Keratinocyte (primary cell): ENCODE data around the gene STAC3. TPM values are rescaled to one million over a fixed set of nuclear protein-coding genes. Genes with fewer than 3 reads are reported as not detected.

Source experiments
- DNase-seq: peaks from one replicate; pipeline ENCODE4 v3.0.0-alpha.2; 2011; ENCODE audit warnings: low read depth, missing footprints, low spot score
- FAIRE-seq: peaks from 2 replicates; lab custom pipeline; 2011; peaks lifted over from hg19 to GRCh38; lab: Jason Lieb, UNC
- H2AFZ ChIP-seq: 2 replicates; pipeline ENCODE4 v1.6.0; 2012; ENCODE audit warnings: low read length, control low read depth, inconsistent platforms; ENCODE audit not compliant: control insufficient read depth
- H3K27ac ChIP-seq: 2 replicates; pipeline ENCODE4 v1.5.1; 2011; ENCODE audit warnings: low read length; ENCODE audit not compliant: control insufficient read depth, insufficient read depth
- H3K27me3 ChIP-seq: 3 replicates; pipeline ENCODE4 v1.6.0; 2011; ENCODE audit warnings: low read length; ENCODE audit not compliant: control insufficient read depth, insufficient read depth; ENCODE audit errors: extremely low read depth
- H3K36me3 ChIP-seq, 2 experiments: 2 replicates in 1 of 2; 3 replicates in 1 of 2; pipeline ENCODE4 v1.5.1; 2011; ENCODE audit warnings: low read length in 2 of 2, mild to moderate bottlenecking in 1 of 2; ENCODE audit not compliant: control insufficient read depth in 2 of 2, insufficient read depth in 2 of 2; ENCODE audit errors: extremely low read depth in 1 of 2
- H3K4me1 ChIP-seq: 3 replicates; pipeline ENCODE4 v1.5.1; 2011; ENCODE audit warnings: low read length; ENCODE audit not compliant: control insufficient read depth, insufficient read depth; ENCODE audit errors: extremely low read depth
- H3K4me2 ChIP-seq: 3 replicates; pipeline ENCODE4 v1.6.0; 2011; ENCODE audit warnings: low read depth, low read length; ENCODE audit not compliant: control insufficient read depth, insufficient read depth; ENCODE audit errors: extremely low read depth
- H3K4me3 ChIP-seq, 3 experiments: fragments of 200-600 bp in 1 of 3; sonication (generic) in 1 of 3; 2 replicates in 2 of 3; 3 replicates in 1 of 3; pipeline ENCODE4 v1.5.1; 2011 to 2016; ENCODE audit warnings: low read length in 3 of 3, mild to moderate bottlenecking in 3 of 3, control low read depth in 2 of 3, inconsistent platforms in 1 of 3, low read depth in 1 of 3, mixed read lengths in 1 of 3, mixed run types in 1 of 3, moderate library complexity in 1 of 3; ENCODE audit not compliant: control insufficient read depth in 2 of 3, insufficient read depth in 2 of 3; ENCODE audit errors: extremely low read depth in 1 of 3
- H3K79me2 ChIP-seq: 2 replicates; pipeline ENCODE4 v1.6.0; 2012; ENCODE audit warnings: low read length; ENCODE audit not compliant: control insufficient read depth, insufficient read depth
- H3K9ac ChIP-seq: 3 replicates; pipeline ENCODE4 v1.6.0; 2011; ENCODE audit warnings: low read length; ENCODE audit not compliant: control insufficient read depth, insufficient read depth; ENCODE audit errors: extremely low read depth
- H3K9me1 ChIP-seq: 3 replicates; pipeline ENCODE4 v1.6.0; 2011; ENCODE audit warnings: low read length; ENCODE audit not compliant: control insufficient read depth, insufficient read depth; ENCODE audit errors: extremely low read depth
- H3K9me3 ChIP-seq: 2 replicates; pipeline ENCODE4 v1.5.1; 2012; ENCODE audit warnings: low read depth, low read length; ENCODE audit not compliant: control insufficient read depth
- H4K20me1 ChIP-seq: 3 replicates; pipeline ENCODE4 v1.6.0; 2011; ENCODE audit warnings: low read length; ENCODE audit not compliant: control insufficient read depth, insufficient read depth; ENCODE audit errors: extremely low read depth
- CTCF ChIP-seq, 3 experiments: IDR thresholded peaks in 1 of 3; conservative IDR thresholded peaks in 1 of 3; optimal IDR thresholded peaks in 1 of 3; 2 replicates in 2 of 3; 3 replicates in 1 of 3; pipeline versions ENCODE3 to v1.5.1; 2011; ENCODE audit warnings: low read length in 3 of 3, mild to moderate bottlenecking in 3 of 3, moderate library complexity in 2 of 3, control low read depth in 1 of 3, inconsistent platforms in 1 of 3; ENCODE audit not compliant: insufficient read depth in 2 of 3; ENCODE audit errors: extremely low read depth in 1 of 3
- EZH2 ChIP-seq: IDR thresholded peaks from one replicate; pipeline ENCODE4 v1.6.1; 2012; ENCODE audit warnings: inconsistent platforms, mild to moderate bottlenecking, low read length, moderate library complexity
- dilution Hi-C: fragments of 300-500 bp; cut with MboI; formaldehyde crosslinking; loops from one replicate; pipeline ENCODE4 v1.7.0; 2020; ENCODE audit warnings: low sequenced_read_pairs; ENCODE audit not compliant: extremely low pct_ligation_motif_present
- polyA plus RNA-seq, 5 experiments: library from polyadenylated mRNA; depleted of rRNA in 3 of 5; stranded (reverse) in 3 of 5; stranded (forward) in 1 of 5; unstranded in 1 of 5; fragments of >200 nt; gene quantifications; 1 replicate in 1 of 5; 2 replicates in 3 of 5; 3 replicates in 1 of 5; pipeline versions ENCODE4 v1.2.1 to v1.2.3, GENCODE V29; 2011 to 2012; ENCODE audit warnings: missing spikeins in 2 of 5, low read depth in 1 of 5, low replicate concordance in 1 of 5

STAC3 gene
- polyA plus RNA-seq, 1 donor (not counting 4 experiments of a cell fraction or from before 2014, with no cell fraction given) = 0.94 TPM

DNA sequence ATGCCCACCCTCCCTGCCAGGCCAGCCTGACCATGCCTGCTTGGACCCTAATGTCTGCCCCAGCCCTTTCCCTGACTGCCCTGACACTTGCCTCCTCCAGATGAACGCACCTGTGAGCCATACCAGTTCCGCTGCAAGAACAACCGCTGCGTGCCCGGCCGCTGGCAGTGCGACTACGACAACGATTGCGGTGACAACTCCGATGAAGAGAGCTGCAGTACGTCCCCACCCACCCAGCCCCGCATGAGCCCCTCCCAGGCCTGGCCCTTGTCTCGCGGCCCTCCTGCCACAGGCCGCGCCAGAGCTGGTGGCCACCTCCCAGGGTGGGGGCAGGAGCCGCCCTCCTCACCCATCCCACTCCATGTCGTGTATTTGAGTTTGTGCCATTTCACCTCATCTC lies 48.7 kb downstream of the STAC3 start:
- Histone ChIP-seq H3K4me2 (no peak overlapping the region), H3K9me3 (no peaks in the 10 kb centered on the region), H3K9ac (no peak overlapping the region), H3K79me2 (no peaks in the 10 kb centered on the region), H4K20me1 (no peaks in the 10 kb centered on the region), H3K9me1 (no peaks in the 10 kb centered on the region), H2AFZ (no peak overlapping the region), H3K36me3 (peaks cover 0 to 36% of the 10 kb centered on the region in 2 experiments), H3K4me3 (no peak overlapping the region), H3K27me3 (no peaks in the 10 kb centered on the region), H3K4me1 (no peaks in the 10 kb centered on the region), H3K27ac (no peak overlapping the region)
- DNase-seq (no peak), FAIRE-seq (no peak)
- no peak for TF ChIP-seq CTCF (optimal IDR thresholded peaks at IDR 0.05 in 1 of 3, IDR thresholded peaks at IDR 0.05 in 1 of 3, conservative IDR thresholded peaks at IDR 0.05 in 1 of 3; ENCODE audit: extremely low read depth in 1 of 3, insufficient read depth in 2 of 3, low read length in 3 of 3)
- no peak for TF ChIP-seq EZH2
- dilution Hi-C loops = no loop called here

GRCh38 chr12:57201631-57202030 lies 49.4 kb downstream of the STAC3 start:
- H3K79me2 ChIP-seq = no peaks in the 10 kb centered on the region
- dilution Hi-C loops = no loop called here
- peaks cover 0 to 39% of the 10 kb centered on the region in 2 experiments for H3K36me3 ChIP-seq
- no peaks in the 10 kb centered on the region for H3K4me1 ChIP-seq
- no peaks in the 10 kb centered on the region for H4K20me1 ChIP-seq
- no peak overlapping the region for H3K27ac ChIP-seq
- TF ChIP-seq EZH2 = no peak
- TF ChIP-seq CTCF (optimal IDR thresholded peaks at IDR 0.05 in 1 of 3, IDR thresholded peaks at IDR 0.05 in 1 of 3, conservative IDR thresholded peaks at IDR 0.05 in 1 of 3; ENCODE audit: extremely low read depth in 1 of 3, insufficient read depth in 2 of 3, low read length in 3 of 3) = no peak
- H2AFZ ChIP-seq = no peak overlapping the region
- FAIRE-seq (no peak), DNase-seq (no peak)
- no peaks in the 10 kb centered on the region for H3K27me3 ChIP-seq
- no peak overlapping the region for H3K4me2 ChIP-seq
- H3K4me3 ChIP-seq = no peak overlapping the region
- no peaks in the 10 kb centered on the region for H3K9me3 ChIP-seq
- H3K9me1 ChIP-seq = no peaks in the 10 kb centered on the region
- no peak overlapping the region for H3K9ac ChIP-seq
